HG03571 (cell line): ENCODE results near the gene UTP15.

Experiments
- ATAC-seq: cut with Tn5 transposase; IDR thresholded peaks from one replicate; pipeline ENCODE4 v1.9.1; 2021; ENCODE audit not compliant: unreplicated experiment

UTP15 gene

DNA sequence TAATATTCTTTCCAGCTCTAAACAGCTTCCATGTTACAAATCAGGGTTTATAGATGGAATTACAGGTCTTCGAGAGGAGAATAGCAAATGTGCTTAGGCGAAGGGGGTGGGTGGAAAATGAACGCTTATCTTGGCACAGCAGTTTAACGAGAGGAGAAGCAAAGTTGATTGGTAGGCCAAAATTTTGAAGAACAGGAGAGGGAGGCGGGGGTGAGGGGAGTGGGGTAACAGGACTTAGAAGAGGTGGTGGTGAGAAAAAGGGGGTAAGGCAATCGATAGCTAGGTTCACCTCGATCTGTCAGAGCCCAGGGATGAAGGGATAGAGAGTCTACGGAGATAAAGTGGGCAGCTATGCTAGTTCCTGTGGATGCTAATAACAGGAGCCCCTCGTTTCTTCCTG, 868 bp upstream of the UTP15 start:
- ATAC-seq: peak; percentile 4

DNA sequence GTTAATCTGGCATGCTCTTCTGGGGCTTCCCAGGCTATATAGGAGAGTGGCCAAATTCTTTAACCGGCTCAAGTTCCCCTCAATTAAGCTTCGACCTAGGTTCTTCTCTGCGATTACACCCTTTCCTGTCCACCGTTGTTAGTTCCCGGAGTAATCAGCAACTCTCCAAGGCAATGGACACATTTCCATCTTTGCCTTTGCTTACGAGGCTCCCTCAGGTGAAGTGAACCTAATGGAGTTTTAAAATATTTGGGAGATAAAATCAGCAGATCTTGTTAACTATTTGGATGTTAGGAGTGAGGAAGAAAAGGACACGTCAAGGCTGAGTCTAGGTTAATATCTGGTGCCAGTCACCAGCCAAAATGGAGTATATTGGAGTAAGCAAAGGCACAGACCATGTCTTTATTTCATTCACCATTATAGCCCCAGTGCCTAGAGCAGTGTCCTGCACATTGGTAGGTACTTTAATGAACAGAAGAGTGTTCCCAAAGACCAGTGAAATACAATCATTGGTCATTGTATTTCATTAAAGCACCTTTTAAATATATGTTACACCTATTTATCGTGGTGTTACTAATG, 515 bp downstream of the UTP15 start:
- no peak for ATAC-seq

DNA sequence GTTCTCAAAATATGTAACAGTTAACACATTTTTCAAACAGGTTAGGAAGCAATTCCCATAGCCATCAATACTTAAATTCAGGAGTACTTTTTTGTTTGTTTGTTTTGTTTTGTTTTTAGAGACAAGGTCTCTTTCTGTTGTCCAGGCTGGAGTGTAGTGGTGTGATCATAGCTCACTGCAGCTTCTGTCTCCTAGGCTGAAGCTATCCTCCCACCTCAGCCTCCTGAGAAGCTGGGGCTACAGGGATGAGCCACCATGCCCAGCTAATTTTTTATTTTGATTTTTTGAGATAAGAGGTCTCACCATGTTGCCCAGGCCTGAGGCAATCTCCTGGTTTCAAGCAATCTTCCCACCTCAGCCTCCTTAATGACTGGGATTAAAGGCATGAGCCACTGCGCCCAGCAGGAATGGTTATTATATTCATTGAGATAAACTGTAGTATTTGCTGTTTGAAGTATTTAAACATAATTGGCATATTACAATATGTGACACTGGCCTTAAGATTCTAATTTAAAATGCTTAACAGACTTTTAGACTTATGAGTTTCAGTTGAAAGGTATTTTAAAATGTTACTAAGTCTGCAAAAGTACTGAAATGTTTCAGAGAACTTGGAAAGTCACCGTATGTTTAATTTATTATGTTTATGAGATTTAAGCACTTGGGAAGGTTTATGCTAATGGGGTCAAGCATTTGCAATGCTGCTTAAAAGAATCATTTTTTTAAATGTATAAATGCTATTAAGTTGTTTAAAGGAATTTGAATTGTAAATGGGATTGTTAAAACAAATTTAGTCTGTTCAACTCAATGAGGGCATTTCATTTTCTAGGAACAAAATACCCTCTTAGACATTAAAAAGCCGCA, 17.0 kb downstream of the UTP15 start:
- no peak for ATAC-seq

DNA sequence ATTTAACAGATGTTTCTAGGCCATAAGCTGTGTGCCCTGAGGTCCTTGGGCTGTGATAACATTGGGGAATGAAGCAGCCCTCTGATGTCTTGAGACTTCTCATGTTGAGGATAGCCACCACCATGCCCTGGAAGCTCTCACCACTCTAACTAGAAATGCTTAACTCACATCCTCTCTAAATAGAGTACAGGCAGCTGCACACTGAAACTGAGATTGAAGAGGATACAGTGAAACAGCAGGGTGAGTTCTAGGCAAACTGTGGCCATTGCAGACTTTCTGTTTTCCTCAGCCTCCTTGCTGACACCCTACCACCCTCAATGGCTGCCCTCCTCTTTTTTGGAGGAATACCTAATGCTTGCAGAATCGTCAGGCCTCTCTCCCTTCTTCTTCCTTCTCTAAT, 22.4 kb downstream of the UTP15 start:
- no peak for ATAC-seq

DNA sequence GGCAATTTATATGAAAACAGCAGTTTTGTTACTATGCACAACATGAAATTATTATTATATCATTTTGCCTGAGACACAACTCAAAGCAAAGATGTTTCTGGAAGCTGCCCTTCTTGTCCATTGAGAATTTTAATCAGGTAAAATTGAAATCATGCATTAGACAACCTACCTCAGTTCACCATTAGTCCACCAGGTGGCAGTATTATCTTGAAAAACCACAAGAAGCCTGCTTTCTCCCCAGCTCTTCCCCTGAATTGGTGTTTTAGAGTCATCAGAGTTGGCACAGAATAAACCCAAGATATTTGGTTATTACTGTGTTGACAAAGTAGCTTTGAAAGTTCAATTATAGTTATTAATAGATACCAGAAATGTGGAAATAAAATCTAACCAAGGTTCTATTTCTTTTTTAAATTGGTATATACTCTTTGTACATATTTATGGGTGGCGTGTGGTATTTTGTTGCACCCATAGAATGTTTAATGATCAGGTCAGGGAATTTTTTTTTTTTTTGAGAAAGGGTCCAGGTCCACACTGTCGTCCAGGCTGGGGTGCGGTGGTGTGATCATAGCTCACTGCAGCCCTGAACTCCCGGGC, 25.7 kb downstream of the UTP15 start:
- no peak for ATAC-seq

DNA sequence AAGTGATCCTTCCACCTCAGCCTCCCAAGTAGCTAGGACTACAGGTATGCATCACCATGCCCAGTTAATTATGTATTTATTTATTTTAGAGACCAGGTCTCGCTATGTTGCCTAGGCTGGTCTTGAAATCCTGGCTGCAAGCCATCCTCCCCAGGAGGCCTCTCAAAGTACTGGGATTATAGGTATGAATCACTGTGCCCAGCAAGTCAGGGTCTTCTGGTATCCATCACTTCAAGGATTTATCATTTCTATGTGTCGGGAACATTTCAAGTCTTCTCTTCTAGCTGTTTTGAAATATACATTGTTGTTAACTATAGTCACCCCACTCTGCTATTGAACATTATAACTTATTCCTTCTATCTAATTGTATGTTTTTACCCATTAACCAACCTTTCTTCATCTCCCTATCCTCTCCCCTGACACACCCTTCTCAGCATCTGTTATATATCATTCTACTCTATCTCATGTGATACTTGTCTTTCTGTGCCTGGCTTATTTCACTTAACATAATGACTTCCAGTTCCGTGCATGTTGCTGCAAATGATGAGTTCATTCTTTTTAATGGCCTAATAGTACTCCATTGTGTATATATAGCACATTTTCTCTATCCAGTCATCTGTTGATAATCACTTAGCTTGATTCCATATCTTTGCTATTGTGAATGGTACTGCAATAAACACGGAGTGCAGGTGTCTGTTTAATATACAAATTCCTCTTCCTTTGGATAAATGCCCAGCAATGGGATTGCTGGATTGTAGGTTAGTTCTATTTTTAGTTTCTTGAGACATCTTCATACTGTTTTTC, 26.4 kb downstream of the UTP15 start:
- ATAC-seq: no peak

DNA sequence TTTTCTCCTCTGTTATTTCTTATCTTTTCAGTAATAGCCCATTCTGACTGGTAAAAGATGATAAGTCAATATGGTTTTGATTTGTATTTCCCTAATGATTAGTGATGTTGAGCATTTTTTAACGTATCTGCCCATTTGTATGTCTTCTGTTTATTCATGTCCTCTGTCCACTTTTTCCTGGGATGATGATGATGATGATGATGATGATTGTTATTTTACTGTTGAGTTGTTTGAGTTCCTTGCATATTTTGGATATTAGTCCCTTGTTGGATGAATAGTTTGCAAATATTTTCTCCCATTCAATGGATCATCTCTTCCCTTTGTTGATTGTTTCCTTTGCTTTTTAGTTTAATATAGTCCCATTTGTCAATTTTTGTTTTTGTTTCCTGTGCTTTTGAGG, 27.0 kb downstream of the UTP15 start:
- no peak for ATAC-seq

DNA sequence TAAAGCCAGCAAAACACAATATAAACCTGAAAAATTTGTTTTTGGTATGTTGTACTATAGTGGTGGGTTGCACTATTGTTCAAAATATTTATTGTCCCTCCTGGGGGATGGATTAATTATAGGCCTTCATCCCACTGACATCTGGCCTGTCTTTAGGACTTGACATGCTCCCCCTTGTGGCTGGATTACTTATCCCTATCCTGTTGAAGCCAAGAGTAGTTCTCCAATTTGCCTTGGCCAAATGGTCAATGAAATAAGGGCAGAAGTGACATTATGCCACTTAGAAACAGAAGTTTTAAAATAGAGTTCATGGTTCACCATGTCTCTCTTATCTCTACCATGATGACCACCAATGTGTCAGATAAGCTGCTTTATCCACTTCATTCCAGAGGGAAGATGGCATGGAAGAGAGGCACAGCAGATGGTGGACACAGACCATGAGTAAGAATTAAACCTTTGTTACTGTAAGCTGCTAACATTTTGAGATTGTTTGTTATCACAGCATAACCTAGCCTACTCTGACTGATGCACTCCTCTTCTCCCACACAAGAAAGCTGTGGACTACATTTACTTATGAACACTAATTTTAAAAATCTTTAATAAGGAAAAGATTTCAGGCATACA, 31.3 kb downstream of the UTP15 start:
- ATAC-seq: no peak

DNA sequence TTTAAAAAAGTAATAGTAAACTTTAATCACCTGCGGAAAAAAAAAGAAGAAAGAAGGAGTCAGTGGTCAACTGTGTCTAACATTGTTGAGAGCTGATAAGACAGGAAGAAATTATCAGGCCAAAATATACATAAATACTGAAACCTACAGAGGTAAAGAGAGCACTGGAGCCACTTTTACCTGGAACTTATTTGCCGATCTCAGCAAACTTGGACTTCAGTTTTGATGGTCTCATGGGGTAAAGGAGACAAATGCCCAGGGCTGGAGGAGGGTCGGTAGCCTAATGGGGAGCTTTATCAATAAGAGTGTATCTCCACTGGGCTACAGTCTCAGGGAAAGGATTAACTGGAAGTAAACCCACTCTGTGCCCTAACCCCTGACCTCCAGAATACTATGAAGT, 33.8 kb downstream of the UTP15 start:
- no peak for ATAC-seq

DNA sequence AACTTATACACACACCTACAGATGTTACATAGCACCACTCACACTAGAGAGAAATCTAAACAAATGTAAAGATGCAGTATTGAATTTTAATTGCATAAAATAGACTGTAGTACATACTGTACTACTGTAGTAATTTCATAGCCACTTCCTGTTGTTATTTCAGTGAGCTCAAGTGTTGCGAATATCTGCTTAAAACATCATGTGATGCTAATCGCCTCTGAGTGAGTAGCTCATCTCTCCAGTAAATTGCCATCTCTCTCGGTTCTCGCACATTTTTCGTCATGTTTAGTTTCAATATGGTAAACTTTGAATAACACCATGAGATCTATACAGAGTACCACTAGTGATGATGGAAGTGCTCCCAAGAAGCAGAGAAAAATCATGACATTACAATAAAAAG, 38.5 kb downstream of the UTP15 start:
- no peak for ATAC-seq

DNA sequence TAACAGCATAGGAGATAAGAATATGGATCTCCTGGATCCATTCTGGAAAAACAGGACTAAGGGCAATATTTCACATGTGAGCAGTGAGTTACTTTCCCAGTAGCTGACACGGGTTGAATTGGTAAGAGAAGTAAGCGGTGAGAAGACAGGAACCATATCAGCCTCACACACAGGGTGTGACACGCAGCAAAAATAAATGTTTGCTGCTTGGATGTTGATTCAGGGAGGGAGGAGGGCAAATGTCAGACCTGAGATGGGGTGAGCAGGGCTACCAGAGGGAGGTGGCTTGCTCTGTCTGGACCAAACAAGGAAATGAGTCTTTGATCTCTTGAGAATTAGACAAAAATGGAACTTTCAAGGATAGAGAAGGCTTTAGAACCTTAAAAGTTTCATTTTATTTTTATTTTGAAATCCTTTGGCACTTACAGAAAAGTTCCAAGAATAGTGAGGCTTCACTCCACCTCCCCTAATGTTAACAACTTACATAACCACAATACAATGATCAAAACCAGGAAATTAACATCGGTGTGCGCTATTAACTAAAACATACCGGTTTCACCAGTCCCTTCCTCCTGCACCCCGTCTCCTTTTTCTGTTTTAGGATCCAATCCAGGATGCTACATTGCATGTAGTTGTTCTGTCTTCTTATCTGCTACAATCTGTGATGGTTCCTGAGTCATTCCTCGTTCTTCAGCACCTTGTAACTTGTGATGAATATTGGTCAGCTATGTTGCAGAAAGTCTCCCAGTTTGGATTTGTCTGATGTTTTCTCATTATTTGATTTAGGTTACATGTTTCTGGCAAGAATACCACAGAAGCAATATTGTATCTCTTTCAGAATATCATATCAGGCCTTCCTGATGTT, 39.9 kb downstream of the UTP15 start:
- no peak for ATAC-seq

DNA sequence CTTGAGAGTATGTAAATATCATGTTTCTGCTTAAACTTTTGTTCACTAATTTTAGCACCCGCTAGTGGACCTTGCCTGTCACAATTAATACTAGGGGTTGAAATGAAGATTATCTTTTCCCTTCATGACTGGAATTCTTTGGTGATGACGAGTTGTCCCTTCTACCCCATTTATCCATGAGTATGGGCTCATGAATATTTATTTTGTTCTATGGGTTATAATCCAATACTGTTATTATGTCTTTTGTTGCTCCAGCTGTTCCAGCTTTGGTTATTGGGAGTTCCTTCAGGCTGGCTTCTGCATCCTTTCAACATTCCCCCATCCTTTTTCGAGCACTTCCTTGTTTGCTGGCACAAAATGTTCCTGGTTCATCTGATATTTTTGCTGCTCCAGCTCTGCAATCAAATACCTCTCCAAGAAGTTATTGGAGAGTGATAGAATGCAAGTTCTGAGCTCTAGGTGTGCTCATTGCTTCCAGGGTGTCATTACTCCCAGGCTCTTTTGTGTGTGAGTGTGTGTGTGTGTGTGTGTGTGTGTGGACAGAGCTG, 40.7 kb downstream of the UTP15 start:
- ATAC-seq: no peak

DNA sequence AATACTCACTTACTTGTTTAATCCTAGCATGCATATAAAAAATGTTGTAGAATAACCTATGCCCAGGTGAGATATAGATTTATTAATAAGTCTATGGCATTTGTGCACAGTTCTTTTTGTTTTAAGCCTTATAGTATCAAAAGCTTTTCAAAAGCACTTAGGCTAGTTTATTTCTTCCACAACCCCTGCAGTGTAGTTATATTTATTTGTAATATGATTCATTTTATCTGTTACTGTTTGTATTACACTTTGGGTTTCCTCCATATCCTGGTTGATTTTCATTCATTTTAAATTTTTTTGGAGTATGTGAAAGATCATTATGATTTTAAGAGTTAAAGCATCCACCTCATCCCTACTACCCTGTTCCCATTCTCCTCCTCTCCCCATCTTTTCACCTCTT, 41.7 kb downstream of the UTP15 start:
- no peak for ATAC-seq

DNA sequence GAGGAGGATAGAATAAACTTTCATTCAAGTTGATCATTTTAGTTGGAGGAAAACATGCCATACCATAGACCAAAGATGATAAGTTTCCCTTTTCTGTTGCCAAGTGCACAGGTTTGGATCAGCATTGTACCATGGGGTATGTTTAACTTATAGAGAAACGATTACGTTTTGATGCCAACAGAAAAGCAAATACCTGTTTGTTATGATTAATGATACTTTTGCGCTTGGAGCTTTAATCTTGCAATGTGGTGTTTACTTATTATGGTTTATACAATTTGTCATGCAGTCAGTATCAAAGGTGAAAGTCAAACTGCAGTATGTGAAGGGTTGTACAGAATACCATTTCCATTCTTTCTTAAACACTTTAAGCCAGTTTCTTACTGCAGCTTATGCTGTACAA, 47.3 kb downstream of the UTP15 start:
- no peak for ATAC-seq

DNA sequence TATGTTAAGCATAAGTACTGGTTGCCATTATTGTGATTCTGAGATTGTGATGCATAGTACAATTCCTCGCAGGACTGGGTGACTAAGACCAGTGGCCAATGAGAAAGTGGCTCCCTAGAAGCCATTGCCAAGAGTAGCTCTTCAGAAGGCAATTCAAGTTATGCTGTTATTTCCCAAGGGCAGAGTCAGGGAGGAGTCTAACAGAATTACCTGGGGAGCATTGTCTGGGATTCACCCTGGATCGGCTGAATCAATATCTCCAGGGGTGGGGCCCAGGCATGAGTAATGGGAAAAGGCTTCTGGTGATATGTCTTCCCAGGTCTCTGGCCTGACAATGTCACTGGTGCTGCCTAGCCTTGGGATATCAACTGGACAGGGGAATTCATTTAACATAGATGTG, 49.5 kb downstream of the UTP15 start:
- no peak for ATAC-seq

DNA sequence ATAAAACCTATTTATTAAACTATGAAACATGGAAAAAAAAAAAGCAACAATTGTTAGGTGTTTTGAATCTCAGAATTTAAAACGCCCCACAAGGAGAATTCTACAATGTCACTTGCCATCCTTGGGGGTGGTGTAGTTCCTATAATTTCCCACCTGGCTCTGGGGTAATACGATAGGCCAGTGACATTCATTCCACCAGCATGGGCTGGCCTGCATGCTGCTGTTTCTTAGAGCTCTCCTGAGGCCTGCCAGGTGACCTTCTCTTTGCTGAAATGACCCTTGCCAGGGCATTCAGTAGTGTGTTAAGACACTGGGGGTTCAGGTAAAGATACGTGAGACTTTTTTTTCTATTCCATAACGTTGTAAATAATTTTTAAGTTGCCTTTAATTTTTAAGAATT, 50.4 kb downstream of the UTP15 start:
- ATAC-seq: no peak

DNA sequence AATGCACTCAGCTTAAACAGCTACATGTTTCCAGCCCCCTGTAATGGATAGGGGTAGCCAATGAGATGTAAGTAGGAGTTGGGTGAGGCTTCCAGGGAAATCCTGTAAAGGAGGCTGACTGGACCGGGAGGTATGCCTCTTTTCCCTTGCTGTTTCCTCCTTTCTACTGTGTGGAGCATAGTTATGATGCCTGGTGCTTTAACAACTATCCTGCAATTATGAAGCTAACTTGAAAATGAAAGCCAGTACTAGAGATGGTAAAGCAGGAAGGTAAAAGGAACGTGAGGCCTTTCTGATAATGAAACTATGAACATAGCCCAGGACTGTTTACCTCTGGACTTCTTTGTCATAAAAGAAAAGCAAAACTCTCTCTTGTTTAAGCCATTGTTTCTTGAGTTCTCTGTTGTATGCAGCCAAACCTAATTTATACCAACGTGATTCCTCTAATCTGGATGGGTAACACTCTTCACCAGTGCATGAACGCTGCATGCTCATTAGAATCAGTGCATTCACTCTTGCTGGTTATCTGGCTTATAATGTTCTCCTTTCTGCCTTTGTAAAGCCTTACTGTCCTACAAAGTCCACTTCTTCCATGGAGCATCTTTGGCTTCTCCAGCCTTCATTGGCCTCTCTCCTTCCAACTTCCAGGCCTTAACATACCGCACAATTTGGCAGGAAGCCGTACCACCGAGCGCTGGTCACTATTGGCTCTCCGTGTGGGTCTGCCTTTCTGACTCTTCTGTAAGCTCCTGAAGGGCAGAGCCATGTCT, 52.2 kb downstream of the UTP15 start:
- no peak for ATAC-seq

DNA sequence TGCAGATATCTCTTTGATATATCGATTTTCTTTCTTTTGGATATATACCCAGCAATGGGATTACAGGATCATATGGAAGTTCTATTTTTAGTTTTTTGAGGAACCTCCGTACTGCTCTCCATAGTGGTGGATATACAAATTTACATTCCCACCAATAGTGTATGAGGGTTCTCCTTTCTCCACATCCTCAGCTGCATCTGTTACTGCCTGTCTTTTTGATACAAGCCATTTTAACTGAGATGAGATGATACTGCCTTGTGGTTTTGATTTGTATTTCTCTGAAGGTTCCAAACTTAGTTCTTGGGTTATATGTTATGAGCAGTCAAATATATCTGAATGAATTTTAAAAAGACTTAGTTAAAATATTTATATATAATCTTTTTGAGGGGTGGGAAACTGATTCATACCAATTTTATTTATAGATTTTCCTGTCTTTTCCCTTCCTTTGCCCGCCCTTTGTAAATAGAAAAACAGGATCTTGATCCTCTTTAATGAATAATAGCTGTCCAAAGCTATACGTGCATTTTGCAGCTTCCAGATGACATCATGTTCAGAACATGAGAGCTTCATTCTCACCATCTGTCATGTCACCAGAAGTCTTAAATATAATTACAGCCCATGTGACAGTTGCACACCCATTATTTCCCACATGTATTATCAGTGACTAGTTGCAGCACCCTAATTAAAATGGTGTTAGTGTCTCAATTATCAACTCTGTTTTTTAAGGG, 54.2 kb downstream of the UTP15 start:
- no peak for ATAC-seq

DNA sequence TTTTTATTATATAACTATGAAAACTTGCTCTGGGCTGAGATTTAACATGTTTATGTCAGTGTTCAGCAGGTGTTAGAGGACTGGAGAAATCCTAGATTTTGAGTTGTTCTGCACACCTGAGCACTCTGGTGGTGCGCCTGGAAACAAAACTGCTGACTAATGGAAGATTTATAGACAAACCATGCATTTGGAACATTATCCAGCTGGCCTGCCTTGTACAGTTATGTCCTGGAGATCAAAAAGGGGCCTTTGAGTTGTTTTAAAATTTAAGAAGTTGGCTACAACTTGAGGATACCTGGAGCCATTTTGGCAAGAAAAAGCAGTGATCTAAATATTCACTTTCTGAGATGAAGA, 54.8 kb downstream of the UTP15 start:
- ATAC-seq: no peak
